ENCODE data around the gene TSN. TPM values are rescaled to one million over a fixed set of nuclear protein-coding genes. Genes with fewer than 3 reads are reported as not detected.
"Not testable (repeated sequence)": the region's sequence is repeated elsewhere in the genome, so short reads cannot be mapped to it uniquely, and the experiment has no call there.

Gene TSN
- polyA plus RNA-seq, 1 donor (not counting 4 experiments of a cell fraction or from before 2014, with no cell fraction given), result 78.4 TPM

DNA sequence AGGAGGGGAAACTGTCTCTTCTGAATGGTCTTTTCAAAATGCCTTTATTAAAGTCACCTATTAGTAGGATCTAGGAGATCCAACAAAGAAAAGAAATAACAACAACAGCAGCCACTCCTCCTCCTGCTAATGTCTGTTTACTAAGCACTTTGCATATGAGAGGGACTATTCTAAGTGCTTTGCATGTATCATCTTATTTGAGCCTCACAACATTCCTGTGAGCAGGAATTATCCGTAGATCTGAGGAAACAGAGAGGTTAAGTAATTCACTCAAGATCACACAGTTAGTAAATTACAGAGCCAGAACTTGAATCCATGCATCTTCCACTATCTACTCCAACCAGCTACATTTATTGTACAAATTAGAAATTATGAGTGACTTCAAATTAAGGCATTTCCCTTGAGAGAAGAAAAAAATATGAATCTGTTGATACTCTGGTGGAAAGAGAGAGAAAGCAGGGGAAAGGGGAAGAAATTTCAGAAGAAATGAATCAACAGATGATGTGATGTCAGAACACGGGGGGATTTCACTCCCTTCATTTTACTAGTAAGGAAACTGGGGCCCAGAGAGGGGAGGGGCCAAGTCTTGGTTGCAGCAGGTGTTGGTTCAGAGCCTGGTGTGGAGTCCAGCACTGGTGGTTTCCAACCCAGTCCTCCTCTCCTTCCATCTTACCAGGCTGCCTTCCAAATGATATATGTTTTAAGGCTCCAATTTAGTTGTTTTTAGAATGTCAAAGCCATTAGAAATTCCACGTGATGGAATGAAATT lies 49.7 kb downstream of the TSN start:
- H3K36me3 ChIP-seq (ENCODE audit: control insufficient read depth in 2 of 2, extremely low read depth in 1 of 2, insufficient read depth in 2 of 2, low read length in 2 of 2), result no peaks in the 10 kb centered on the region
- DNase-seq (ENCODE audit: low read depth, low spot score) (no peak), FAIRE-seq (no peak)
- H3K27me3 ChIP-seq (ENCODE audit: control insufficient read depth, extremely low read depth, insufficient read depth, low read length), result no peaks in the 10 kb centered on the region
- H3K9ac ChIP-seq (ENCODE audit: control insufficient read depth, extremely low read depth, insufficient read depth, low read length), result no peak overlapping the region
- H2AFZ ChIP-seq (ENCODE audit: control insufficient read depth, low read length), result no peak overlapping the region
- no peaks in the 10 kb centered on the region for H3K9me3 ChIP-seq (ENCODE audit: control insufficient read depth, low read depth, low read length)
- no peaks in the 10 kb centered on the region for H4K20me1 ChIP-seq (ENCODE audit: control insufficient read depth, extremely low read depth, insufficient read depth, low read length)
- H3K4me2 ChIP-seq (ENCODE audit: control insufficient read depth, extremely low read depth, insufficient read depth, low read depth, low read length), result no peak overlapping the region
- no peaks in the 10 kb centered on the region for H3K79me2 ChIP-seq (ENCODE audit: control insufficient read depth, insufficient read depth, low read length)
- no peaks in the 10 kb centered on the region for H3K9me1 ChIP-seq (ENCODE audit: control insufficient read depth, extremely low read depth, insufficient read depth, low read length)
- dilution Hi-C loops (cut with MboI; ENCODE audit: extremely low pct_ligation_motif_present, low sequenced_read_pairs), result no loop called here
- no peaks in the 10 kb centered on the region for H3K4me1 ChIP-seq (ENCODE audit: control insufficient read depth, extremely low read depth, insufficient read depth, low read length)
- no peak overlapping the region for H3K4me3 ChIP-seq (ENCODE audit: control insufficient read depth in 2 of 3, extremely low read depth in 1 of 3, insufficient read depth in 2 of 3, low read depth in 1 of 3, low read length in 3 of 3)
- TF ChIP-seq, protein P1, sequence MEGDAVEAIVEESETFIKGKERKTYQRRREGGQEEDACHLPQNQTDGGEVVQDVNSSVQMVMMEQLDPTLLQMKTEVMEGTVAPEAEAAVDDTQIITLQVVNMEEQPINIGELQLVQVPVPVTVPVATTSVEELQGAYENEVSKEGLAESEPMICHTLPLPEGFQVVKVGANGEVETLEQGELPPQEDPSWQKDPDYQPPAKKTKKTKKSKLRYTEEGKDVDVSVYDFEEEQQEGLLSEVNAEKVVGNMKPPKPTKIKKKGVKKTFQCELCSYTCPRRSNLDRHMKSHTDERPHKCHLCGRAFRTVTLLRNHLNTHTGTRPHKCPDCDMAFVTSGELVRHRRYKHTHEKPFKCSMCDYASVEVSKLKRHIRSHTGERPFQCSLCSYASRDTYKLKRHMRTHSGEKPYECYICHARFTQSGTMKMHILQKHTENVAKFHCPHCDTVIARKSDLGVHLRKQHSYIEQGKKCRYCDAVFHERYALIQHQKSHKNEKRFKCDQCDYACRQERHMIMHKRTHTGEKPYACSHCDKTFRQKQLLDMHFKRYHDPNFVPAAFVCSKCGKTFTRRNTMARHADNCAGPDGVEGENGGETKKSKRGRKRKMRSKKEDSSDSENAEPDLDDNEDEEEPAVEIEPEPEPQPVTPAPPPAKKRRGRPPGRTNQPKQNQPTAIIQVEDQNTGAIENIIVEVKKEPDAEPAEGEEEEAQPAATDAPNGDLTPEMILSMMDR (optimal IDR thresholded peaks at IDR 0.05 in 1 of 3, IDR thresholded peaks at IDR 0.05 in 1 of 3, conservative IDR thresholded peaks at IDR 0.05 in 1 of 3; ENCODE audit: extremely low read depth in 1 of 3, insufficient read depth in 2 of 3, low read length in 3 of 3), result no peak
- no peak for TF ChIP-seq EZH2 (IDR thresholded peaks at IDR 0.05; ENCODE audit: low read length)
- H3K27ac ChIP-seq (ENCODE audit: control insufficient read depth, insufficient read depth, low read length), result no peak overlapping the region

DNA sequence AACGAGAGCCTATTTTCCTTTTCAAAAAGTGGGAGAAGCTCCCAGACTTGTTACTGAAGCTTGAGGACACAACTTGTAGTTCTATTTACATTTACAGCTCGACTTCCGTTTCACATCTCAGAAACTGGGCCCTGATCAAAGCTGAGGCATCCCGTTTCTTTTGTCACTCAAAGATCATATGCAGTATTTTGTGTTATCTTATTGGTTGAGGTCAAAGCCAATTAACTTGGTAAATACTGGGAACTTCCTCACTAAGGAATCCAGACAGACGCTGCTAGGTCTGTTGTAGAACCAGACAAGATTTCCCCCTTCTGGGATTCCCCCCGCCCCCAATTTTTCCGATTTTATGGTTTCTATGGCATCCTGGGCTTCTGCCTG lies 50.3 kb downstream of the TSN start:
- H3K27me3 ChIP-seq (ENCODE audit: control insufficient read depth, extremely low read depth, insufficient read depth, low read length), result no peaks in the 10 kb centered on the region
- H3K9me1 ChIP-seq (ENCODE audit: control insufficient read depth, extremely low read depth, insufficient read depth, low read length), result no peaks in the 10 kb centered on the region
- dilution Hi-C loops (cut with MboI; ENCODE audit: extremely low pct_ligation_motif_present, low sequenced_read_pairs), result no loop called here
- no peak overlapping the region for H3K27ac ChIP-seq (ENCODE audit: control insufficient read depth, insufficient read depth, low read length)
- H3K4me2 ChIP-seq (ENCODE audit: control insufficient read depth, extremely low read depth, insufficient read depth, low read depth, low read length), result no peak overlapping the region
- no peaks in the 10 kb centered on the region for H3K4me1 ChIP-seq (ENCODE audit: control insufficient read depth, extremely low read depth, insufficient read depth, low read length)
- no peaks in the 10 kb centered on the region for H3K79me2 ChIP-seq (ENCODE audit: control insufficient read depth, insufficient read depth, low read length)
- no peaks in the 10 kb centered on the region for H3K9me3 ChIP-seq (ENCODE audit: control insufficient read depth, low read depth, low read length)
- H2AFZ ChIP-seq (ENCODE audit: control insufficient read depth, low read length), result no peak overlapping the region
- H4K20me1 ChIP-seq (ENCODE audit: control insufficient read depth, extremely low read depth, insufficient read depth, low read length), result no peaks in the 10 kb centered on the region
- FAIRE-seq (no peak), DNase-seq (ENCODE audit: low read depth, low spot score) (no peak)
- H3K9ac ChIP-seq (ENCODE audit: control insufficient read depth, extremely low read depth, insufficient read depth, low read length), result no peak overlapping the region
- TF ChIP-seq EZH2 (IDR thresholded peaks at IDR 0.05; ENCODE audit: low read length), result no peak
- TF ChIP-seq, protein P1 (optimal IDR thresholded peaks at IDR 0.05 in 1 of 3, IDR thresholded peaks at IDR 0.05 in 1 of 3, conservative IDR thresholded peaks at IDR 0.05 in 1 of 3; ENCODE audit: extremely low read depth in 1 of 3, insufficient read depth in 2 of 3, low read length in 3 of 3), result no peak
- no peak overlapping the region for H3K4me3 ChIP-seq (ENCODE audit: control insufficient read depth in 2 of 3, extremely low read depth in 1 of 3, insufficient read depth in 2 of 3, low read depth in 1 of 3, low read length in 3 of 3)
- no peaks in the 10 kb centered on the region for H3K36me3 ChIP-seq (ENCODE audit: control insufficient read depth in 2 of 2, extremely low read depth in 1 of 2, insufficient read depth in 2 of 2, low read length in 2 of 2)

DNA sequence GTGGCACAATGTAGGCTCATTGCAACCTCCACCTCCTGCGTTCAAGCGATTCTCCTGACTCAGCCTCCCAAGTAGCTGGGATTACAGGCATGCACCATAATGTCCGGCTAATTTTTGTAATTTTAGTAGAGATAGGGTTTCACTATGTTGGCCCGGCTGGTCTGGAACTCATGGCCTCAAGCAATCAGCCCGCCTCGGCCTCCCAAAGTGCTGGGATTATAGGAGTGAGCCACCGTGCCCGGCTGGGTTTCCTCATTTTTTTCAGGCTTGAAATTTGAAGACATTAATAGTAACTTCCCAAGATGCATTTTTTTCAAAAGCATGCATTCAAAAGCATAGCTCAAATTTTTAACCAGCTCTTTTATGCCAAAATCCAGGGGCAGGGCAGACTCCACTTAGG lies 52.3 kb downstream of the TSN start:
- H3K9me1 ChIP-seq (ENCODE audit: control insufficient read depth, extremely low read depth, insufficient read depth, low read length); H3K9ac ChIP-seq (ENCODE audit: control insufficient read depth, extremely low read depth, insufficient read depth, low read length); H3K36me3 ChIP-seq (ENCODE audit: control insufficient read depth in 2 of 2, extremely low read depth in 1 of 2, insufficient read depth in 2 of 2, low read length in 2 of 2); H3K27ac ChIP-seq (ENCODE audit: control insufficient read depth, insufficient read depth, low read length); H3K9me3 ChIP-seq (ENCODE audit: control insufficient read depth, low read depth, low read length); H3K4me1 ChIP-seq (ENCODE audit: control insufficient read depth, extremely low read depth, insufficient read depth, low read length); H3K27me3 ChIP-seq (ENCODE audit: control insufficient read depth, extremely low read depth, insufficient read depth, low read length); H2AFZ ChIP-seq (ENCODE audit: control insufficient read depth, low read length); H3K4me3 ChIP-seq (ENCODE audit: control insufficient read depth in 2 of 3, extremely low read depth in 1 of 3, insufficient read depth in 2 of 3, low read depth in 1 of 3, low read length in 3 of 3); H3K4me2 ChIP-seq (ENCODE audit: control insufficient read depth, extremely low read depth, insufficient read depth, low read depth, low read length); DNase-seq (ENCODE audit: low read depth, low spot score); FAIRE-seq; dilution Hi-C loops (cut with MboI; ENCODE audit: extremely low pct_ligation_motif_present, low sequenced_read_pairs); H4K20me1 ChIP-seq (ENCODE audit: control insufficient read depth, extremely low read depth, insufficient read depth, low read length); H3K79me2 ChIP-seq (ENCODE audit: control insufficient read depth, insufficient read depth, low read length): not testable (repeated sequence)

Data from keratinocyte (primary cell).